ENCODE measurements around the gene CFHR2. TPM values are rescaled to one million over a fixed set of nuclear protein-coding genes. Genes with fewer than 3 reads are reported as not detected.
"Not testable (repeated sequence)": the region's sequence is repeated elsewhere in the genome, so short reads cannot be mapped to it uniquely, and the experiment has no call there.

CFHR2 gene
- total RNA-seq: not detected

DNA sequence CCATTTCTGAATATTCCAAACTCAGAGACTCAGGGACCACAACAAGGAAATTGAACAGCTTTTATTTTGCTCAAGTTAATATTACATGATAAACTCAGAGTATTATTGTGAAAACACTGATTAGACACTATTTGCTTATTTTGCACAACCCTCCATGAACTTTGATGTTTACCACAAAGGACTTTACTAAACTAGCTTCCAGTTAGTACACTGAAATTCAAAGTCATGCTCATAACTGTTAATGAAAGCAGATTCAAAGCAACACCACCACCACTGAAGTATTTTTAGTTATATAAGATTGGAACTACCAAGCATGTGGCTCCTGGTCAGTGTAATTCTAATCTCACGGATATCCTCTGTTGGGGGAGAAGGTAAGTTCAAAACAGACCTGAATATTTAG is at the start of gene CFHR2:
Gene CFHR2, plus strand, starts transcription at position 171 of the 400 bp plus-strand sequence. Its CDS starts 143 bp downstream, at position 314.
- H3K36me3 Mint-ChIP-seq (ENCODE audit: low read depth); H3K4me1 Mint-ChIP-seq (ENCODE audit: low read depth); H3K4me3 Mint-ChIP-seq; H3K27ac Mint-ChIP-seq; H3K27me3 Mint-ChIP-seq (ENCODE audit: low read depth); DNase-seq; POLR2A ChIA-PET; CTCF ChIA-PET; ATAC-seq; H3K9me3 Mint-ChIP-seq (ENCODE audit: insufficient read depth): not testable (repeated sequence)

DNA sequence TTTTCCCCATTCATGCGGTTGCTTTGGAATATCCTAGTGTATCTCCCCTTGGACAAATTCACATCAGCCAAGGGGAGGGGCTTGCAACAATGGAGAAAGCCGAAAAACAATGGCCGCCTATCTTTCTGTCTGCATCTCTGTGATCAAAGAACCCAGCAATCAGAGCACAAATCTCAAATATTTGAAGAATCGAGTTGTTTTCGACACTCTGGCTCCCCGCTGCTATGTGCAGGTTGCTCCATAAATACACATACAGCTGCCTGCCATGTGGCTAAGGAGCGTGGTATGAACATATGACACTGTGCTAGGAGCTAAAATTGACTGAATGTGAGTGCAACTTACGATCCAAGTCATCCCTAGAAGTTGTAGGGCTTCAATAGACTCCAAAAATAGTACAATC is 47.2 kb upstream of the CFHR2 start:
- Mint-ChIP-seq H3K4me3 (no peak overlapping the region), H3K27ac (no peak overlapping the region), H3K27me3 (ENCODE audit: low read depth) (peaks cover 5% of the 10 kb centered on the region), H3K4me1 (ENCODE audit: low read depth) (no peaks in the 10 kb centered on the region), H3K9me3 (ENCODE audit: insufficient read depth) (no peaks in the 10 kb centered on the region), H3K36me3 (ENCODE audit: low read depth) (no peaks in the 10 kb centered on the region)
- no peak for DNase-seq
- ChIA-PET POLR2A (no interaction called here), CTCF (no interaction called here)
- no peak for ATAC-seq

- ChIA-PET CTCF (no interaction called here), POLR2A (no interaction called here)
- H3K9me3 Mint-ChIP-seq (ENCODE audit: insufficient read depth): no peaks in the 10 kb centered on the region
- no peak overlapping the region for H3K4me3 Mint-ChIP-seq
- DNase-seq (no peak), ATAC-seq (no peak)
- H3K4me1 Mint-ChIP-seq (ENCODE audit: low read depth): no peaks in the 10 kb centered on the region
- H3K27ac Mint-ChIP-seq: no peak overlapping the region
- peaks cover 5% of the 10 kb centered on the region for H3K27me3 Mint-ChIP-seq (ENCODE audit: low read depth)
- no peaks in the 10 kb centered on the region for H3K36me3 Mint-ChIP-seq (ENCODE audit: low read depth)
Measured at GRCh38 chr1:196897158-196897828, 46.2 kb upstream of the CFHR2 start.

DNA sequence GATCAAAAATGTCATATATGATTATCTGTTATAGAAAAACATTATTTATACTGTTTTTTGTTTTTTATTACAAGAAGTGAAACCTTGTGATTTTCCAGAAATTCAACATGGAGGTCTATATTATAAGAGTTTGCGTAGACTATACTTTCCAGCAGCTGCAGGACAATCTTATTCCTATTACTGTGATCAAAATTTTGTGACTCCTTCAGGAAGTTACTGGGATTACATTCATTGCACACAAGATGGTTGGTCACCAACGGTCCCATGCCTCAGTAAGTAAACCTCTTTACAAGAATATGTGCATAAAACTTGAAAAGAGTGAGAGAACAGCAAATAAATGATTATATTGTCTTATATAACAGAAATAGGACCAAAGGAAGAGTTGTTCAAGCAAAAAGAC is 41.2 kb upstream of the CFHR2 start:
- ATAC-seq: no peak

DNA sequence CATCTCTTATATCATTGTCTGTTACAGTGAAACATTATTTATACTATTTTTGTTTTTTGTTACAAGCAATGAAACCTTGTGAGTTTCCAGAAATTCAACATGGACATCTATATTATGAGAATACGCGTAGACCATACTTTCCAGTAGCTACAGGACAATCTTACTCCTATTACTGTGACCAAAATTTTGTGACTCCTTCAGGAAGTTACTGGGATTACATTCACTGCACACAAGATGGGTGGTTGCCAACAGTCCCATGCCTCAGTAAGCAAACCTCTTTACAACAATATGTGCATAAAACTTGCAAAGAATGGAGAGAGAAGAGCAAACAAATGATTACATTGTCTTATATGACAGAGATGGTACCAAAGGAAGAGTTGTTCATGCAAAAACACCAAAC is 33.3 kb upstream of the CFHR2 start:
- Mint-ChIP-seq H3K4me3 (no peak overlapping the region), H3K27ac (no peak overlapping the region), H3K36me3 (ENCODE audit: low read depth) (no peaks in the 10 kb centered on the region), H3K27me3 (ENCODE audit: low read depth) (no peaks in the 10 kb centered on the region), H3K9me3 (ENCODE audit: insufficient read depth) (no peaks in the 10 kb centered on the region), H3K4me1 (ENCODE audit: low read depth) (no peaks in the 10 kb centered on the region)
- no peak for ATAC-seq
- no peak for DNase-seq
- ChIA-PET CTCF (no interaction called here), POLR2A (no interaction called here)

More for the DNA sequence above, 41.2 kb upstream of the CFHR2 start:
- Mint-ChIP-seq H3K9me3 (ENCODE audit: insufficient read depth) (no peaks in the 10 kb centered on the region), H3K4me3 (no peak overlapping the region), H3K4me1 (ENCODE audit: low read depth) (no peaks in the 10 kb centered on the region), H3K27ac (no peak overlapping the region), H3K36me3 (ENCODE audit: low read depth) (no peaks in the 10 kb centered on the region), H3K27me3 (ENCODE audit: low read depth) (peaks cover under 1% of the 10 kb centered on the region)
- ChIA-PET POLR2A (no interaction called here), CTCF (no interaction called here)
- DNase-seq: no peak

- H3K4me3 Mint-ChIP-seq; H3K27me3 Mint-ChIP-seq (ENCODE audit: low read depth); H3K27ac Mint-ChIP-seq; DNase-seq; H3K4me1 Mint-ChIP-seq (ENCODE audit: low read depth); H3K36me3 Mint-ChIP-seq (ENCODE audit: low read depth); ATAC-seq; CTCF ChIA-PET; H3K9me3 Mint-ChIP-seq (ENCODE audit: insufficient read depth); POLR2A ChIA-PET: not testable (repeated sequence)
Measured at GRCh38 chr1:196912283-196912682, 31.3 kb upstream of the CFHR2 start.

- H3K27me3 Mint-ChIP-seq (ENCODE audit: low read depth); ATAC-seq; POLR2A ChIA-PET: not testable (repeated sequence)
Measured at GRCh38 chr1:196926839-196927238, 16.7 kb upstream of the CFHR2 start.

GRCh38 chr1:196932853-196933252 is 10.7 kb upstream of the CFHR2 start:
- H3K4me1 Mint-ChIP-seq (ENCODE audit: low read depth); H3K27me3 Mint-ChIP-seq (ENCODE audit: low read depth); CTCF ChIA-PET; H3K27ac Mint-ChIP-seq; H3K36me3 Mint-ChIP-seq (ENCODE audit: low read depth); H3K9me3 Mint-ChIP-seq (ENCODE audit: insufficient read depth); POLR2A ChIA-PET; DNase-seq; ATAC-seq; H3K4me3 Mint-ChIP-seq: not testable (repeated sequence)

More at GRCh38 chr1:196926839-196927238, 16.7 kb upstream of the CFHR2 start:
- H3K4me1 Mint-ChIP-seq (ENCODE audit: low read depth); H3K27ac Mint-ChIP-seq; DNase-seq; CTCF ChIA-PET; H3K36me3 Mint-ChIP-seq (ENCODE audit: low read depth); H3K9me3 Mint-ChIP-seq (ENCODE audit: insufficient read depth); H3K4me3 Mint-ChIP-seq: not testable (repeated sequence)

GRCh38 chr1:196933531-196934189 is 9.9 kb upstream of the CFHR2 start:
- H3K9me3 Mint-ChIP-seq (ENCODE audit: insufficient read depth): no peaks in the 10 kb centered on the region
- no peaks in the 10 kb centered on the region for H3K36me3 Mint-ChIP-seq (ENCODE audit: low read depth)
- ATAC-seq (no peak), DNase-seq (no peak)
- no peak overlapping the region for H3K27ac Mint-ChIP-seq
- H3K4me3 Mint-ChIP-seq: no peak overlapping the region
- no peaks in the 10 kb centered on the region for H3K4me1 Mint-ChIP-seq (ENCODE audit: low read depth)
- ChIA-PET CTCF (no interaction called here), POLR2A (no interaction called here)
- no peaks in the 10 kb centered on the region for H3K27me3 Mint-ChIP-seq (ENCODE audit: low read depth)

DNA sequence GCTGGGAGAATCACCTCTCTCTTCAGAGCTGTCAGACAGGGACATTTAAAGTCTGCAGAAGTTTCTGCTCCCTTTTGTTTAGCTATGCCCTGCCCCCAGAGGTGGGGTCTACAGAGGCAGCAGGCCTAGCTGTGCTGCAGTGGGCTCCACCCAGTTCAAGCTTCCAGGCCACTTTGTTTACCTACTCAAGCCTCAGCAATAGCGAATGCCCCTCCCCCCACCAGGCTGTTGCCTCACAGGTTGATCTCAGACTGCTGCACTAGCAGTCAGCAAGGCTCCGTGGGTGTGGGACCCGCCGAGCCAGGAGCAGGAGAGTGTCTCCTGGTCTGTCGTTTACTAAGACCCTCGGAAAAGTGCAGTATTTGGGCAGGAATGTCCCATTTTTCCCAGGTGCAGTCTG is 2.1 kb upstream of the CFHR2 start:
- H3K4me1 Mint-ChIP-seq (ENCODE audit: low read depth); H3K36me3 Mint-ChIP-seq (ENCODE audit: low read depth); ATAC-seq; H3K4me3 Mint-ChIP-seq; H3K27me3 Mint-ChIP-seq (ENCODE audit: low read depth); H3K27ac Mint-ChIP-seq; H3K9me3 Mint-ChIP-seq (ENCODE audit: insufficient read depth); DNase-seq; CTCF ChIA-PET; POLR2A ChIA-PET: not testable (repeated sequence)

DNA sequence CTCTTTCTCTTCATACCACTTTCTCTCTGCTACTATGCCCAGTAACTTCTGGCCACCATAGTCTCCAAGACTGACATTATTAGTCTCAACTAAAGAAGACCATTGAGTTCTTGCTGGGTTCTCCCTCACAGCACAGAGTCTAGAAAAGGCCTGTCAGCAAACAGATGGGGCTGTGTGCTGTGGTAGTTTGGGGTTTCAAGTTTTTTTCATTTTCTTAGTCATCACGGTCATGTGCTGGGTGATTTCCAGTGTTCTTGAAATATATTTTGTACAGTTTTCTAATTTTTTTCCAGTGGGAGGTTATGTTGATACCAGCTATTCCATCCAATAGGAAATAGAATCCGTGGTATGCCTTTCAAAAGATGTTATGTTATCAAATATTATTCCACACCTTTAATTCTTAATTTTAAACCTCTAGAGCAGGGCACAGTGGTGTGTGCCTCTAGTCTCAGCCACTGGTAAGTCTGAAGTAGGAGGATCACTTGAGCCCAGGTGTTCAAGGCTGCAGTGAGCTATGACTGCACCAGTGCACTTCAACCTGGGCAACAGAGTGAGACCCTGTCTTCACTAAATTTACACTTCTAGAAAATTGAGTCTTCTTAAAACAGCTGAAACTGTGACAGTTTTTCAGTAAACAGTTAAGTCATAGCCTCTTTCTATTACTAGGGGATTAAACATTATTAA is 8.3 kb downstream of the CFHR2 start:
- ATAC-seq (no peak), DNase-seq (no peak)
- H3K36me3 Mint-ChIP-seq (ENCODE audit: low read depth): no peaks in the 10 kb centered on the region
- no peaks in the 10 kb centered on the region for H3K9me3 Mint-ChIP-seq (ENCODE audit: insufficient read depth)
- ChIA-PET CTCF (no interaction called here), POLR2A (no interaction called here)
- H3K27me3 Mint-ChIP-seq (ENCODE audit: low read depth): no peaks in the 10 kb centered on the region
- H3K27ac Mint-ChIP-seq: no peak overlapping the region
- H3K4me1 Mint-ChIP-seq (ENCODE audit: low read depth): no peaks in the 10 kb centered on the region
- H3K4me3 Mint-ChIP-seq: no peak overlapping the region

DNA sequence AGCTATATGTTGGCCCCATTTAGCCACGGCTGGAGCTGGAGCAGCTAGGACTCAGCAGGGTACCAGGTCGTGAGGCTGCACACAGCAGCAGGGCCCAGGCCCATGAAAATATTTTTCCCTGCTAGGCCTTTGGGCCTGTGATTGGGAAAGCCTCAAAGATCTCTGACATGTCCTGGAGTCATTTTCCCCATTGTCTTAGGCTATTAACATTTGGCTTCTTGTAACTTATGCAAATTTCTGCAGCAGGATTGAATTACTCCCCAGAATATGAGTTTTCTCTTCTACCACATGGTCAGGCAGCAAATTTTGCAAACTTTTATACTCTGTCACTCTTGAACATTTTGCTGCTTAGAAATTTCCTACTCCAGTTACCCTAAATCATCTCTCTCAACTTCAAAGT is 11.2 kb downstream of the CFHR2 start:
- Mint-ChIP-seq H3K27me3 (ENCODE audit: low read depth) (no peaks in the 10 kb centered on the region), H3K9me3 (ENCODE audit: insufficient read depth) (no peaks in the 10 kb centered on the region), H3K36me3 (ENCODE audit: low read depth) (no peaks in the 10 kb centered on the region), H3K27ac (no peak overlapping the region), H3K4me3 (no peak overlapping the region), H3K4me1 (ENCODE audit: low read depth) (no peaks in the 10 kb centered on the region)
- ChIA-PET CTCF (no interaction called here), POLR2A (no interaction called here)
- DNase-seq (no peak), ATAC-seq (no peak)
